Measurements from ENCODE around the gene CAMK1. TPM values are rescaled to one million over a fixed set of nuclear protein-coding genes. Genes with fewer than 3 reads are reported as not detected.

CAMK1 gene
- polyA plus RNA-seq, 1 donor (not counting 4 experiments of a cell fraction or from before 2014, with no cell fraction given) = 2.3 TPM

GRCh38 chr3:9721700-9722060 is 48.1 kb downstream of the CAMK1 start:
- DNase-seq (ENCODE audit: low read depth, low spot score) (no peak), FAIRE-seq (no peak)
- Histone ChIP-seq H3K79me2 (ENCODE audit: control insufficient read depth, insufficient read depth, low read length) (no peaks in the 10 kb centered on the region), H4K20me1 (ENCODE audit: control insufficient read depth, extremely low read depth, insufficient read depth, low read length) (no peaks in the 10 kb centered on the region), H3K27ac (ENCODE audit: control insufficient read depth, insufficient read depth, low read length) (no peak overlapping the region), H3K4me1 (ENCODE audit: control insufficient read depth, extremely low read depth, insufficient read depth, low read length) (no peaks in the 10 kb centered on the region), H3K27me3 (ENCODE audit: control insufficient read depth, extremely low read depth, insufficient read depth, low read length) (no peaks in the 10 kb centered on the region), H3K9ac (ENCODE audit: control insufficient read depth, extremely low read depth, insufficient read depth, low read length) (no peak overlapping the region), H3K9me3 (ENCODE audit: control insufficient read depth, low read depth, low read length) (no peaks in the 10 kb centered on the region), H3K36me3 (ENCODE audit: control insufficient read depth in 2 of 2, extremely low read depth in 1 of 2, insufficient read depth in 2 of 2, low read length in 2 of 2) (no peaks in the 10 kb centered on the region), H3K4me3 (ENCODE audit: control insufficient read depth in 2 of 3, extremely low read depth in 1 of 3, insufficient read depth in 2 of 3, low read depth in 1 of 3, low read length in 3 of 3) (no peak overlapping the region), H2AFZ (ENCODE audit: control insufficient read depth, low read length) (no peak overlapping the region), H3K9me1 (ENCODE audit: control insufficient read depth, extremely low read depth, insufficient read depth, low read length) (no peaks in the 10 kb centered on the region), H3K4me2 (ENCODE audit: control insufficient read depth, extremely low read depth, insufficient read depth, low read depth, low read length) (no peak overlapping the region)
- no peak for TF ChIP-seq CTCF (optimal IDR thresholded peaks at IDR 0.05 in 1 of 3, IDR thresholded peaks at IDR 0.05 in 1 of 3, conservative IDR thresholded peaks at IDR 0.05 in 1 of 3; ENCODE audit: extremely low read depth in 1 of 3, insufficient read depth in 2 of 3, low read length in 3 of 3)
- dilution Hi-C loops (cut with MboI; ENCODE audit: extremely low pct_ligation_motif_present, low sequenced_read_pairs) = no loop called here

GRCh38 chr3:9721015-9721699 is 48.6 kb downstream of the CAMK1 start:
- TF ChIP-seq CTCF (optimal IDR thresholded peaks at IDR 0.05 in 1 of 3, IDR thresholded peaks at IDR 0.05 in 1 of 3, conservative IDR thresholded peaks at IDR 0.05 in 1 of 3; ENCODE audit: extremely low read depth in 1 of 3, insufficient read depth in 2 of 3, low read length in 3 of 3) (no peak), EZH2 (IDR thresholded peaks at IDR 0.05; ENCODE audit: low read length) (no peak)
- Histone ChIP-seq H3K4me1 (ENCODE audit: control insufficient read depth, extremely low read depth, insufficient read depth, low read length) (peaks cover under 1% of the 10 kb centered on the region), H3K27me3 (ENCODE audit: control insufficient read depth, extremely low read depth, insufficient read depth, low read length) (no peaks in the 10 kb centered on the region), H3K4me2 (ENCODE audit: control insufficient read depth, extremely low read depth, insufficient read depth, low read depth, low read length) (no peak overlapping the region), H3K36me3 (ENCODE audit: control insufficient read depth in 2 of 2, extremely low read depth in 1 of 2, insufficient read depth in 2 of 2, low read length in 2 of 2) (no peaks in the 10 kb centered on the region), H3K79me2 (ENCODE audit: control insufficient read depth, insufficient read depth, low read length) (no peaks in the 10 kb centered on the region), H3K9me3 (ENCODE audit: control insufficient read depth, low read depth, low read length) (no peaks in the 10 kb centered on the region), H3K9me1 (ENCODE audit: control insufficient read depth, extremely low read depth, insufficient read depth, low read length) (no peaks in the 10 kb centered on the region), H4K20me1 (ENCODE audit: control insufficient read depth, extremely low read depth, insufficient read depth, low read length) (no peaks in the 10 kb centered on the region), H3K4me3 (ENCODE audit: control insufficient read depth in 2 of 3, extremely low read depth in 1 of 3, insufficient read depth in 2 of 3, low read depth in 1 of 3, low read length in 3 of 3) (no peak overlapping the region), H3K9ac (ENCODE audit: control insufficient read depth, extremely low read depth, insufficient read depth, low read length) (no peak overlapping the region), H2AFZ (ENCODE audit: control insufficient read depth, low read length) (no peak overlapping the region), H3K27ac (ENCODE audit: control insufficient read depth, insufficient read depth, low read length) (no peak overlapping the region)
- no peak for FAIRE-seq
- dilution Hi-C loops (cut with MboI; ENCODE audit: extremely low pct_ligation_motif_present, low sequenced_read_pairs) = no loop called here
- DNase-seq (ENCODE audit: low read depth, low spot score) = no peak
